OCI-LY3 (cell line): ENCODE measurements around the gene TLK1.

Experiments used
- EZH2phosphoT487 ChIP-seq: fragments of 200-600 bp; shearing (Covaris generic); IDR thresholded peaks from 2 replicates; pipeline ENCODE4 v1.6.1; 2018; ENCODE audit warnings: antibody characterized with exemption, mixed run types, low read depth
- TF ChIP-seq, protein P1 (sequence below): fragments of 200-600, 300-600 bp; sonication (generic); IDR thresholded peaks from 2 replicates; pipeline ENCODE4 v1.5.1; 2014; ENCODE audit warnings: antibody characterized with exemption, low read length, low read depth

DNA sequence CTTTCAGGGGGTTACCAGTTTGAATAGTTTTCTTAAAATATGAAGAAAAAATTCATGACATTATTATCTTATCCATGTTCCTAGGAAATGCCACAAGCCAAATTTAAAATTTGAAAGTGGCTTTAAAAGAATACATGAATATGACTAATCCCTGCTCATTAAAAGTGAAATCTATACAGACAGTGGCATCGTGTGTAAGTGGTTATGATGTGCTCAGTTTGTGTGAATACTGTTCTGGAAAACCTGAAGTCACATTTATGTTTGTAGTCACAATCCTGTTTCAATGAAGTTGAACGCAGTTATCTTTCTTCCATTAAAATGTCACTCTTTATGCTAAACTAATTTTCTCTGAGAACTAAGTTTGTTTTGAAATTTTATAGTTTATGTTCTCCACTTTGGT lies 155.9 kb downstream of the TLK1 start:
- TF ChIP-seq, protein P1, sequence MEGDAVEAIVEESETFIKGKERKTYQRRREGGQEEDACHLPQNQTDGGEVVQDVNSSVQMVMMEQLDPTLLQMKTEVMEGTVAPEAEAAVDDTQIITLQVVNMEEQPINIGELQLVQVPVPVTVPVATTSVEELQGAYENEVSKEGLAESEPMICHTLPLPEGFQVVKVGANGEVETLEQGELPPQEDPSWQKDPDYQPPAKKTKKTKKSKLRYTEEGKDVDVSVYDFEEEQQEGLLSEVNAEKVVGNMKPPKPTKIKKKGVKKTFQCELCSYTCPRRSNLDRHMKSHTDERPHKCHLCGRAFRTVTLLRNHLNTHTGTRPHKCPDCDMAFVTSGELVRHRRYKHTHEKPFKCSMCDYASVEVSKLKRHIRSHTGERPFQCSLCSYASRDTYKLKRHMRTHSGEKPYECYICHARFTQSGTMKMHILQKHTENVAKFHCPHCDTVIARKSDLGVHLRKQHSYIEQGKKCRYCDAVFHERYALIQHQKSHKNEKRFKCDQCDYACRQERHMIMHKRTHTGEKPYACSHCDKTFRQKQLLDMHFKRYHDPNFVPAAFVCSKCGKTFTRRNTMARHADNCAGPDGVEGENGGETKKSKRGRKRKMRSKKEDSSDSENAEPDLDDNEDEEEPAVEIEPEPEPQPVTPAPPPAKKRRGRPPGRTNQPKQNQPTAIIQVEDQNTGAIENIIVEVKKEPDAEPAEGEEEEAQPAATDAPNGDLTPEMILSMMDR, result no peak
- no peak for TF ChIP-seq EZH2phosphoT487
